ENCODE results near the gene RFXAP. TPM values are rescaled to one million over a fixed set of nuclear protein-coding genes. Genes with fewer than 3 reads are reported as not detected.

Gene RFXAP
- total and polyA plus RNA-seq, 4 donors: 4.7 to 19.7 (median 13.8) TPM

DNA sequence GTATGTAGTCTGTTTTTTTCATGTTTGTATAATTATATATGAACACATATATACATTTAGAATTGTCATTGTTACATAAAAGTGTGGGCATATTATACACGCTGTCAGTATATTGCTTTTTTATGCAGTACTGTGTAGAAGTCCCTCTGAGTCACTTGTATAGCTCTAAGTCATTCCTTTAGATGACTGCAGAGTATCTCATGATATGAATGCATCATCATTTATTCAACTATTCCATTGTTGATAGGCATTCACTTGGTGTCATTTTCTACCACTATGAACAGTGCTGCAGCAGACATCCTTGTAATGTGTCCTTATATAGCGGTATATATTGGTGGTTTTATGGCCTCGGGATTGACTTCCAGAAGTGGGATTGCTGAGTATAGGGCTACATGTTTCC is 15.3 kb downstream of the RFXAP start:
- Histone ChIP-seq H3K27ac (ENCODE audit: low read depth, low read length) (no peak overlapping the region), H3K4me3 (ENCODE audit: low read depth, low read length) (no peak overlapping the region), H3K9me3 (ENCODE audit: control insufficient read depth, insufficient read depth, low read length) (no peaks in the 10 kb centered on the region), H3K27me3 (ENCODE audit: control insufficient read depth, insufficient read depth, low read length) (no peaks in the 10 kb centered on the region), H3K36me3 (ENCODE audit: control insufficient read depth, insufficient read depth, low read length) (no peaks in the 10 kb centered on the region), H3K4me1 (ENCODE audit: control insufficient read depth, insufficient read depth, low read length) (no peaks in the 10 kb centered on the region)
- no peak for DNase-seq (ENCODE audit: low read depth in 4 of 6, low spot score in 6 of 6)
- WGBS (ENCODE audit: insufficient coverage): no CpG with 5 or more reads among the region's 3 CpGs

GRCh38 chr13:36837354-36838092 is 18.5 kb downstream of the RFXAP start:
- Histone ChIP-seq H3K27ac (ENCODE audit: low read depth, low read length) (no peak overlapping the region), H3K4me1 (ENCODE audit: control insufficient read depth, insufficient read depth, low read length) (no peaks in the 10 kb centered on the region), H3K9me3 (ENCODE audit: control insufficient read depth, insufficient read depth, low read length) (no peaks in the 10 kb centered on the region), H3K36me3 (ENCODE audit: control insufficient read depth, insufficient read depth, low read length) (no peaks in the 10 kb centered on the region), H3K27me3 (ENCODE audit: control insufficient read depth, insufficient read depth, low read length) (no peaks in the 10 kb centered on the region), H3K4me3 (ENCODE audit: low read depth, low read length) (no peak overlapping the region)
- WGBS (ENCODE audit: insufficient coverage): 89% methylated on average over 1 of the region's 4 CpGs
- DNase-seq (ENCODE audit: low read depth in 4 of 6, low spot score in 6 of 6): no peak

DNA sequence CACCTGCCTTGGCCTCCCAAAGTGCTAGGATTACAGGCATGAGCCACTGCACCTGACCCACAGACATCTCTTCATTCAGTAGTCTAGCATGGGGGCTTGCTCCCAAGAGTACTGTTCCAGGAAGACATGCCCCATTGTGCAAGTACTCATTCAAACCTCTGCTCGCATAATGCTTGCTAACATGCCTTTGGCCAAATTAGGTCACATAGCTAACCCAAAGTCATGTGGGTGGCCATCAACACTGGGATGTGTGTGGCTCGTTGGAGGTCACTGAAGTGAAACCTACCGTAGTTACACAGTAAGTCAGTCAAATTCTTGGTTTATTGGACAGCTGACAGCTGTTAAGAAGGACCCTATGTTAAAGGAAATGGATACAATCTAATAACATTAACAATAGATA is 20.3 kb downstream of the RFXAP start:
- Histone ChIP-seq H3K4me1 (ENCODE audit: control insufficient read depth, insufficient read depth, low read length) (no peaks in the 10 kb centered on the region), H3K9me3 (ENCODE audit: control insufficient read depth, insufficient read depth, low read length) (no peaks in the 10 kb centered on the region), H3K4me3 (ENCODE audit: low read depth, low read length) (no peak overlapping the region), H3K36me3 (ENCODE audit: control insufficient read depth, insufficient read depth, low read length) (no peaks in the 10 kb centered on the region), H3K27me3 (ENCODE audit: control insufficient read depth, insufficient read depth, low read length) (no peaks in the 10 kb centered on the region), H3K27ac (ENCODE audit: low read depth, low read length) (no peak overlapping the region)
- 100% methylated on average over 1 of the region's 3 CpGs for WGBS (ENCODE audit: insufficient coverage)
- no peak for DNase-seq (ENCODE audit: low read depth in 4 of 6, low spot score in 6 of 6)

- H3K27me3 ChIP-seq (ENCODE audit: control insufficient read depth, insufficient read depth, low read length): no peaks in the 10 kb centered on the region
- H3K4me3 ChIP-seq (ENCODE audit: low read depth, low read length): no peak overlapping the region
- DNase-seq (ENCODE audit: low read depth in 4 of 6, low spot score in 6 of 6): no peak
- no peaks in the 10 kb centered on the region for H3K4me1 ChIP-seq (ENCODE audit: control insufficient read depth, insufficient read depth, low read length)
- no peaks in the 10 kb centered on the region for H3K9me3 ChIP-seq (ENCODE audit: control insufficient read depth, insufficient read depth, low read length)
- no peak overlapping the region for H3K27ac ChIP-seq (ENCODE audit: low read depth, low read length)
- 67% methylated on average over 1 of the region's 12 CpGs for WGBS (ENCODE audit: insufficient coverage)
- H3K36me3 ChIP-seq (ENCODE audit: control insufficient read depth, insufficient read depth, low read length): no peaks in the 10 kb centered on the region
These were observed 21.0 kb downstream of the RFXAP start for GRCh38 chr13:36839981-36840380.

DNA sequence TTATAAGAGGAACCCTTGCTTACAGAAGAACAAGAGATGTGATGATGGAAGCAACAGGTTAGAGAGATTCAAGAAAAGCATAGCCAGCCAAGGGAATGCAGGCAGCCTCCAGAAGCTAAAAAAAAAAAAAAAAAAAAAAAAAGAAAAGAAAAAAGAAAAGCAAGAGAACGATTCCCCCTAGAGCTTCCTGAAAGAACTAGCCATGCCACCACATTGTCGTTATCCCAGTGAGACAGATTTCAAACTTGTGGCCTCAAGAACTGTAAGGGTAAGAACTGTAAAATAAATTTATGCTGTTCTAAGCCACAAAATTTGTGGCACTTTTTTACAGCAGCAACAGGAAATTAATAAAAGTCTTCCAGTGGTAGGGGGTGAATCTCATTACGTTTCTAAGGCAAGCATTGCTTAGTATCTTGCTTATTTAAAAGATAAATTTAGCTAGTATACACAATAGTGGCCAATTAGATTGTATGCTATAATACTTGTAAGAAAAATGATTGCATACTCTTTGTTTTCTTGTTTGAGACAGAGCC is 21.8 kb downstream of the RFXAP start:
- Histone ChIP-seq H3K27me3 (ENCODE audit: control insufficient read depth, insufficient read depth, low read length) (no peaks in the 10 kb centered on the region), H3K36me3 (ENCODE audit: control insufficient read depth, insufficient read depth, low read length) (no peaks in the 10 kb centered on the region), H3K4me1 (ENCODE audit: control insufficient read depth, insufficient read depth, low read length) (no peaks in the 10 kb centered on the region), H3K9me3 (ENCODE audit: control insufficient read depth, insufficient read depth, low read length) (no peaks in the 10 kb centered on the region), H3K27ac (ENCODE audit: low read depth, low read length) (no peak overlapping the region), H3K4me3 (ENCODE audit: low read depth, low read length) (no peak overlapping the region)
- DNase-seq (ENCODE audit: low read depth in 4 of 6, low spot score in 6 of 6): no peak
- WGBS (ENCODE audit: insufficient coverage): no CpG with 5 or more reads among the region's 3 CpGs

DNA sequence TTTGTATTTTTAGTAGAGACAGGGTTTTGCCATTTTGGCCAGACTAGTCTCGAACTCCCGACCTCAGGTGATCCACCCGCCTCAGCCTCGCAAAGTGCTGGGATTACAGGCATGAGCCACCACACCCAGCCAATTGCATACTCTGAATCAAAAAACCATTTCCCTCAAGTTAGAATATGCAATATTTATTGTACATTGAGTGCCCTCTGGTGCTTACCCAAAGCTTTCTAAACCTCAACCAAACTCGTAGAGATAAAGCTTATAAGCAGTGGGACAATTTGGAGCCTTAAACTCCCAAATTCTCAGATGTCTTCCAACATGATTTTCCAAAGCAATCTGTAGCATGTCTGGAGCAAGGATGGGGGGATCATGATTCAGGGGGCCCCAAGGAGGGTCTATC is 22.4 kb downstream of the RFXAP start:
- H3K4me1 ChIP-seq (ENCODE audit: control insufficient read depth, insufficient read depth, low read length): no peaks in the 10 kb centered on the region
- no CpG with 5 or more reads among the region's 5 CpGs for WGBS (ENCODE audit: insufficient coverage)
- peak in 1 of 6 donors; percentile 55 for DNase-seq (ENCODE audit: low read depth in 4 of 6, low spot score in 6 of 6)
- H3K9me3 ChIP-seq (ENCODE audit: control insufficient read depth, insufficient read depth, low read length): no peaks in the 10 kb centered on the region
- H3K4me3 ChIP-seq (ENCODE audit: low read depth, low read length): no peak overlapping the region
- H3K27me3 ChIP-seq (ENCODE audit: control insufficient read depth, insufficient read depth, low read length): no peaks in the 10 kb centered on the region
- no peak overlapping the region for H3K27ac ChIP-seq (ENCODE audit: low read depth, low read length)
- no peaks in the 10 kb centered on the region for H3K36me3 ChIP-seq (ENCODE audit: control insufficient read depth, insufficient read depth, low read length)

GRCh38 chr13:36847606-36848005 is 28.6 kb downstream of the RFXAP start:
- Histone ChIP-seq H3K4me3 (ENCODE audit: low read depth, low read length) (no peak overlapping the region), H3K9me3 (ENCODE audit: control insufficient read depth, insufficient read depth, low read length) (no peaks in the 10 kb centered on the region), H3K4me1 (ENCODE audit: control insufficient read depth, insufficient read depth, low read length) (no peaks in the 10 kb centered on the region), H3K27ac (ENCODE audit: low read depth, low read length) (no peak overlapping the region), H3K27me3 (ENCODE audit: control insufficient read depth, insufficient read depth, low read length) (no peaks in the 10 kb centered on the region), H3K36me3 (ENCODE audit: control insufficient read depth, insufficient read depth, low read length) (peaks cover 2% of the 10 kb centered on the region)
- WGBS (ENCODE audit: insufficient coverage): 65% methylated on average over 9 of the region's 9 CpGs
- DNase-seq (ENCODE audit: low read depth in 4 of 6, low spot score in 6 of 6): no peak

GRCh38 chr13:36848199-36848982 is 29.4 kb downstream of the RFXAP start:
- no peaks in the 10 kb centered on the region for H3K4me1 ChIP-seq (ENCODE audit: control insufficient read depth, insufficient read depth, low read length)
- peaks cover 7% of the 10 kb centered on the region for H3K36me3 ChIP-seq (ENCODE audit: control insufficient read depth, insufficient read depth, low read length)
- no peak overlapping the region for H3K27ac ChIP-seq (ENCODE audit: low read depth, low read length)
- no peaks in the 10 kb centered on the region for H3K27me3 ChIP-seq (ENCODE audit: control insufficient read depth, insufficient read depth, low read length)
- DNase-seq (ENCODE audit: low read depth in 4 of 6, low spot score in 6 of 6): no peak
- no peak overlapping the region for H3K4me3 ChIP-seq (ENCODE audit: low read depth, low read length)
- WGBS (ENCODE audit: insufficient coverage): 58% methylated on average over 5 of the region's 6 CpGs
- H3K9me3 ChIP-seq (ENCODE audit: control insufficient read depth, insufficient read depth, low read length): no peaks in the 10 kb centered on the region

GRCh38 chr13:36850790-36851438 is 31.9 kb downstream of the RFXAP start:
- Histone ChIP-seq H3K27me3 (ENCODE audit: control insufficient read depth, insufficient read depth, low read length) (no peaks in the 10 kb centered on the region), H3K4me3 (ENCODE audit: low read depth, low read length) (no peak overlapping the region), H3K9me3 (ENCODE audit: control insufficient read depth, insufficient read depth, low read length) (no peaks in the 10 kb centered on the region), H3K36me3 (ENCODE audit: control insufficient read depth, insufficient read depth, low read length) (peaks cover 13% of the 10 kb centered on the region), H3K4me1 (ENCODE audit: control insufficient read depth, insufficient read depth, low read length) (no peaks in the 10 kb centered on the region), H3K27ac (ENCODE audit: low read depth, low read length) (no peak overlapping the region)
- DNase-seq (ENCODE audit: low read depth in 4 of 6, low spot score in 6 of 6): no peak
- 83% methylated on average over 13 of the region's 13 CpGs for WGBS (ENCODE audit: insufficient coverage)

All from spinal cord (tissue), 10 donors.